SK-N-SH treated with all-trans-retinoic acid at 6 μM for 48 hours (cell line): Measurements from ENCODE around the gene SIGLEC9.

Source experiments
- TSHZ2 ChIP-seq: fragments of 250-450 bp; sonication (Bioruptor Pico); IDR thresholded peaks from 2 replicates; pipeline ENCODE4 v1.5.0; 2020; ENCODE audit warnings: mild to moderate bottlenecking, moderate library complexity
- ZFP3 ChIP-seq: fragments of 250-450 bp; sonication (Bioruptor Pico); IDR thresholded peaks from 2 replicates; pipeline ENCODE4 v1.5.0; 2020; ENCODE audit warnings: mild to moderate bottlenecking, moderate library complexity
- TF ChIP-seq, protein P1 (sequence below): fragments of 250-450 bp; sonication (Bioruptor Pico); IDR thresholded peaks from 2 replicates; pipeline ENCODE4 v1.5.1; 2021; ENCODE audit warnings: mild to moderate bottlenecking, moderate library complexity

DNA sequence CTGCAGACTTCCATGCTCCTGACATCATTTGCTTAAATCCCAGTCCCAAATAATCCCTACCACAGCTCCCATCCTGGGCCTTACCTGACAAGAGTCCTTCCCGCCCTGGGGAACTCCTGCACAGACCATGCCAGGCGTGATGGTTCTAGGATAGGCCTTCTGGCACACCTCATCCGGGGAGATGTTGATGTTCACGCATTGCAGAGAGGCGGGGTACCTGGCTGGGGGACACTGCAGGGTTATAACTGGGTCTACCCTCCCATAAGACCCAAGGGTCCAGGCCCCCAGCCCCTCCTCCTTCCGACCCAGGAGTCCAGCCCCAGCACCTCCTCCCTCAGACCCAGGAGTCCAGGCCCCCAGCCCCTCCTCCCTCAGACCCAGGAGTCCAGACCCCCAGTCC, 46.0 kb upstream of the SIGLEC9 start:
- TF ChIP-seq TSHZ2 (CRISPR knock-in tag) (no peak), ZFP3 (CRISPR knock-in tag) (no peak)
- TF ChIP-seq, protein P1, sequence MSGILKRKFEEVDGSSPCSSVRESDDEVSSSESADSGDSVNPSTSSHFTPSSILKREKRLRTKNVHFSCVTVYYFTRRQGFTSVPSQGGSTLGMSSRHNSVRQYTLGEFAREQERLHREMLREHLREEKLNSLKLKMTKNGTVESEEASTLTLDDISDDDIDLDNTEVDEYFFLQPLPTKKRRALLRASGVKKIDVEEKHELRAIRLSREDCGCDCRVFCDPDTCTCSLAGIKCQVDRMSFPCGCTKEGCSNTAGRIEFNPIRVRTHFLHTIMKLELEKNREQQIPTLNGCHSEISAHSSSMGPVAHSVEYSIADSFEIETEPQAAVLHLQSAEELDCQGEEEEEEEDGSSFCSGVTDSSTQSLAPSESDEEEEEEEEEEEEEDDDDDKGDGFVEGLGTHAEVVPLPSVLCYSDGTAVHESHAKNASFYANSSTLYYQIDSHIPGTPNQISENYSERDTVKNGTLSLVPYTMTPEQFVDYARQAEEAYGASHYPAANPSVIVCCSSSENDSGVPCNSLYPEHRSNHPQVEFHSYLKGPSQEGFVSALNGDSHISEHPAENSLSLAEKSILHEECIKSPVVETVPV (CRISPR knock-in tag): no peak
